ENCODE data around the gene P4HB. TPM values are rescaled to one million over a fixed set of nuclear protein-coding genes. Genes with fewer than 3 reads are reported as not detected.

Gene P4HB
- total RNA-seq (ENCODE audit: low replicate concordance): 763 and 1,500 TPM in 2 replicates

- no peak for TF ChIP-seq CTCF (IDR thresholded peaks at IDR 0.05; ENCODE audit: insufficient read depth, low read length)
- peak within 1 kb of the TSS; percentile 95 for H3K4me3 ChIP-seq (ENCODE audit: low read depth, low read length)
- DNase-seq (ENCODE audit: low read depth): no peak
Observed at GRCh38 chr17:81859906-81860755, at the start of gene P4HB. Gene P4HB (minus strand): TSS chr17:81860535. CDS start chr17:81860471, 64 bp downstream.

GRCh38 chr17:81909231-81909630 is 48.9 kb upstream of the P4HB start:
- TF ChIP-seq CTCF (IDR thresholded peaks at IDR 0.05; ENCODE audit: insufficient read depth, low read length): no peak
- H3K4me3 ChIP-seq (ENCODE audit: low read depth, low read length): no peak overlapping the region
- no peak for DNase-seq (ENCODE audit: low read depth)

- TF ChIP-seq CTCF (IDR thresholded peaks at IDR 0.05; ENCODE audit: insufficient read depth, low read length): no peak
- no peak overlapping the region for H3K4me3 ChIP-seq (ENCODE audit: low read depth, low read length)
- no peak for DNase-seq (ENCODE audit: low read depth)
Observed at GRCh38 chr17:81908793-81909192, 48.5 kb upstream of the P4HB start.

GRCh38 chr17:81907219-81908145 is 47.1 kb upstream of the P4HB start:
- no peak for DNase-seq (ENCODE audit: low read depth)
- no peak overlapping the region for H3K4me3 ChIP-seq (ENCODE audit: low read depth, low read length)
- no peak for TF ChIP-seq CTCF (IDR thresholded peaks at IDR 0.05; ENCODE audit: insufficient read depth, low read length)

- H3K4me3 ChIP-seq (ENCODE audit: low read depth, low read length): no peak overlapping the region
- no peak for DNase-seq (ENCODE audit: low read depth)
- no peak for TF ChIP-seq CTCF (IDR thresholded peaks at IDR 0.05; ENCODE audit: insufficient read depth, low read length)
Observed at GRCh38 chr17:81906476-81907218, 46.3 kb upstream of the P4HB start.

GRCh38 chr17:81905993-81906392 is 45.7 kb upstream of the P4HB start:
- H3K4me3 ChIP-seq (ENCODE audit: low read depth, low read length): no peak overlapping the region
- no peak for TF ChIP-seq CTCF (IDR thresholded peaks at IDR 0.05; ENCODE audit: insufficient read depth, low read length)
- no peak for DNase-seq (ENCODE audit: low read depth)
